GM23338 (cell line): Measurements from ENCODE around the gene CTNND2. TPM values are rescaled to one million over a fixed set of nuclear protein-coding genes. Genes with fewer than 3 reads are reported as not detected.

Source experiments
- EZH2 ChIP-seq: fragments of 200-600 bp; sonication (generic); IDR thresholded peaks from one replicate; pipeline ENCODE4 v1.8.0; 2017; ENCODE audit warnings: antibody characterized with exemption, mild to moderate bottlenecking, low read depth; ENCODE audit not compliant: unreplicated experiment
- NANOG ChIP-seq: IDR thresholded peaks from 2 replicates; pipeline ENCODE4 v1.6.1; 2016; ENCODE audit warnings: antibody characterized with exemption, borderline replicate concordance
- POLR2AphosphoS5 ChIP-seq: IDR thresholded peaks from 2 replicates; pipeline ENCODE4 v1.6.1; 2016; ENCODE audit warnings: antibody characterized with exemption, low read depth
- polyA plus RNA-seq: library from polyadenylated mRNA; unstranded; fragments of >200 nt; fragmentation: Nextera tagmentation; extraction: Ambion mirVana; gene quantifications from 2 replicates; pipeline ENCODE4 v1.2.1, GENCODE V29; 2016
- total RNA-seq: library from RNA; depleted of rRNA; stranded (reverse); fragments of >200 nt; shearing (Covaris generic); gene quantifications from 2 replicates; pipeline ENCODE4 v1.2.3, GENCODE V29; 2014
- TF ChIP-seq, protein P1 (sequence below): fragments of 250-450 bp; sonication (Bioruptor Pico); IDR thresholded peaks from 2 replicates; pipeline ENCODE4 v1.5.0; 2020; ENCODE audit warnings: mild to moderate bottlenecking, moderate library complexity
- TF ChIP-seq, protein P2 (sequence below): IDR thresholded peaks from one replicate; pipeline ENCODE4 v1.6.1; 2018; ENCODE audit warnings: antibody characterized with exemption; ENCODE audit not compliant: unreplicated experiment

The CTNND2 gene
- total and polyA plus RNA-seq, 2 experiments from 2014 or later: 5.1 to 7.0 TPM

DNA sequence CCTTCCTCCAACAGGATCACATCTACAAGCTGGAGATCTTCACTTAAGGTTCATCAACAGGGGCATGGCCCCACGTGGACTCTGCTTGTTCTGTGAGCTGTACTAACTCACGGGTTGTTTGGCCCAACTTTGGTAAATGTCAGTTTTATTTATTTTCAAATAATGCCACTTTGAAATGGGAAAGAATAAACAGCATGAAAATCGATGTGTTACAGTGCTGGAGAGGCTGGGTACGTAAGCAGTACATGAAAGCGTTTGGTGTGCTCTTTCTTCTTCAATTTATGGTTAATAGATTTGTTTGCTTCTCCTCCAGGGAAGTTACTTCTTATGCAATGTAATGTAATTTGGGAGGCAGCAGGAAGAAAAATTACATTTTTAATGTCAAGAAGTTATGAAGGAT is 753.3 kb downstream of the CTNND2 start (continued):
- TF ChIP-seq, protein P1, sequence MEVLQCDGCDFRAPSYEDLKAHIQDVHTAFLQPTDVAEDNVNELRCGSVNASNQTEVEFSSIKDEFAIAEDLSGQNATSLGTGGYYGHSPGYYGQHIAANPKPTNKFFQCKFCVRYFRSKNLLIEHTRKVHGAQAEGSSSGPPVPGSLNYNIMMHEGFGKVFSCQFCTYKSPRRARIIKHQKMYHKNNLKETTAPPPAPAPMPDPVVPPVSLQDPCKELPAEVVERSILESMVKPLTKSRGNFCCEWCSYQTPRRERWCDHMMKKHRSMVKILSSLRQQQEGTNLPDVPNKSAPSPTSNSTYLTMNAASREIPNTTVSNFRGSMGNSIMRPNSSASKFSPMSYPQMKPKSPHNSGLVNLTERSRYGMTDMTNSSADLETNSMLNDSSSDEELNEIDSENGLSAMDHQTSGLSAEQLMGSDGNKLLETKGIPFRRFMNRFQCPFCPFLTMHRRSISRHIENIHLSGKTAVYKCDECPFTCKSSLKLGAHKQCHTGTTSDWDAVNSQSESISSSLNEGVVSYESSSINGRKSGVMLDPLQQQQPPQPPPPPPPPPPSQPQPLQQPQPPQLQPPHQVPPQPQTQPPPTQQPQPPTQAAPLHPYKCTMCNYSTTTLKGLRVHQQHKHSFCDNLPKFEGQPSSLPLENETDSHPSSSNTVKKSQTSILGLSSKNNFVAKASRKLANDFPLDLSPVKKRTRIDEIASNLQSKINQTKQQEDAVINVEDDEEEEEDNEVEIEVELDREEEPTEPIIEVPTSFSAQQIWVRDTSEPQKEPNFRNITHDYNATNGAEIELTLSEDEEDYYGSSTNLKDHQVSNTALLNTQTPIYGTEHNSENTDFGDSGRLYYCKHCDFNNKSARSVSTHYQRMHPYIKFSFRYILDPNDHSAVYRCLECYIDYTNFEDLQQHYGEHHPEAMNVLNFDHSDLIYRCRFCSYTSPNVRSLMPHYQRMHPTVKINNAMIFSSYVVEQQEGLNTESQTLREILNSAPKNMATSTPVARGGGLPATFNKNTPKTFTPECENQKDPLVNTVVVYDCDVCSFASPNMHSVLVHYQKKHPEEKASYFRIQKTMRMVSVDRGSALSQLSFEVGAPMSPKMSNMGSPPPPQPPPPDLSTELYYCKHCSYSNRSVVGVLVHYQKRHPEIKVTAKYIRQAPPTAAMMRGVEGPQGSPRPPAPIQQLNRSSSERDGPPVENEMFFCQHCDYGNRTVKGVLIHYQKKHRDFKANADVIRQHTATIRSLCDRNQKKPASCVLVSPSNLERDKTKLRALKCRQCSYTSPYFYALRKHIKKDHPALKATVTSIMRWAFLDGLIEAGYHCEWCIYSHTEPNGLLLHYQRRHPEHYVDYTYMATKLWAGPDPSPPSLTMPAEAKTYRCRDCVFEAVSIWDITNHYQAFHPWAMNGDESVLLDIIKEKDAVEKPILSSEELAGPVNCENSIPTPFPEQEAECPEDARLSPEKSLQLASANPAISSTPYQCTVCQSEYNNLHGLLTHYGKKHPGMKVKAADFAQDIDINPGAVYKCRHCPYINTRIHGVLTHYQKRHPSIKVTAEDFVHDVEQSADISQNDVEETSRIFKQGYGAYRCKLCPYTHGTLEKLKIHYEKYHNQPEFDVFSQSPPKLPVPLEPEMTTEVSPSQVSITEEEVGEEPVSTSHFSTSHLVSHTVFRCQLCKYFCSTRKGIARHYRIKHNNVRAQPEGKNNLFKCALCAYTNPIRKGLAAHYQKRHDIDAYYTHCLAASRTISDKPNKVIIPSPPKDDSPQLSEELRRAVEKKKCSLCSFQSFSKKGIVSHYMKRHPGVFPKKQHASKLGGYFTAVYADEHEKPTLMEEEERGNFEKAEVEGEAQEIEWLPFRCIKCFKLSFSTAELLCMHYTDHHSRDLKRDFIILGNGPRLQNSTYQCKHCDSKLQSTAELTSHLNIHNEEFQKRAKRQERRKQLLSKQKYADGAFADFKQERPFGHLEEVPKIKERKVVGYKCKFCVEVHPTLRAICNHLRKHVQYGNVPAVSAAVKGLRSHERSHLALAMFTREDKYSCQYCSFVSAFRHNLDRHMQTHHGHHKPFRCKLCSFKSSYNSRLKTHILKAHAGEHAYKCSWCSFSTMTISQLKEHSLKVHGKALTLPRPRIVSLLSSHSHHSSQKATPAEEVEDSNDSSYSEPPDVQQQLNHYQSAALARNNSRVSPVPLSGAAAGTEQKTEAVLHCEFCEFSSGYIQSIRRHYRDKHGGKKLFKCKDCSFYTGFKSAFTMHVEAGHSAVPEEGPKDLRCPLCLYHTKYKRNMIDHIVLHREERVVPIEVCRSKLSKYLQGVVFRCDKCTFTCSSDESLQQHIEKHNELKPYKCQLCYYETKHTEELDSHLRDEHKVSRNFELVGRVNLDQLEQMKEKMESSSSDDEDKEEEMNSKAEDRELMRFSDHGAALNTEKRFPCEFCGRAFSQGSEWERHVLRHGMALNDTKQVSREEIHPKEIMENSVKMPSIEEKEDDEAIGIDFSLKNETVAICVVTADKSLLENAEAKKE (CRISPR knock-in tag): no peak
- TF ChIP-seq EZH2 (no peak), POLR2AphosphoS5 (no peak), NANOG (no peak)
- TF ChIP-seq, protein P2, sequence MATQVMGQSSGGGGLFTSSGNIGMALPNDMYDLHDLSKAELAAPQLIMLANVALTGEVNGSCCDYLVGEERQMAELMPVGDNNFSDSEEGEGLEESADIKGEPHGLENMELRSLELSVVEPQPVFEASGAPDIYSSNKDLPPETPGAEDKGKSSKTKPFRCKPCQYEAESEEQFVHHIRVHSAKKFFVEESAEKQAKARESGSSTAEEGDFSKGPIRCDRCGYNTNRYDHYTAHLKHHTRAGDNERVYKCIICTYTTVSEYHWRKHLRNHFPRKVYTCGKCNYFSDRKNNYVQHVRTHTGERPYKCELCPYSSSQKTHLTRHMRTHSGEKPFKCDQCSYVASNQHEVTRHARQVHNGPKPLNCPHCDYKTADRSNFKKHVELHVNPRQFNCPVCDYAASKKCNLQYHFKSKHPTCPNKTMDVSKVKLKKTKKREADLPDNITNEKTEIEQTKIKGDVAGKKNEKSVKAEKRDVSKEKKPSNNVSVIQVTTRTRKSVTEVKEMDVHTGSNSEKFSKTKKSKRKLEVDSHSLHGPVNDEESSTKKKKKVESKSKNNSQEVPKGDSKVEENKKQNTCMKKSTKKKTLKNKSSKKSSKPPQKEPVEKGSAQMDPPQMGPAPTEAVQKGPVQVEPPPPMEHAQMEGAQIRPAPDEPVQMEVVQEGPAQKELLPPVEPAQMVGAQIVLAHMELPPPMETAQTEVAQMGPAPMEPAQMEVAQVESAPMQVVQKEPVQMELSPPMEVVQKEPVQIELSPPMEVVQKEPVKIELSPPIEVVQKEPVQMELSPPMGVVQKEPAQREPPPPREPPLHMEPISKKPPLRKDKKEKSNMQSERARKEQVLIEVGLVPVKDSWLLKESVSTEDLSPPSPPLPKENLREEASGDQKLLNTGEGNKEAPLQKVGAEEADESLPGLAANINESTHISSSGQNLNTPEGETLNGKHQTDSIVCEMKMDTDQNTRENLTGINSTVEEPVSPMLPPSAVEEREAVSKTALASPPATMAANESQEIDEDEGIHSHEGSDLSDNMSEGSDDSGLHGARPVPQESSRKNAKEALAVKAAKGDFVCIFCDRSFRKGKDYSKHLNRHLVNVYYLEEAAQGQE: no peak
